Measurements from ENCODE around the gene PNPLA7. TPM values are rescaled to one million over a fixed set of nuclear protein-coding genes. Genes with fewer than 3 reads are reported as not detected.

PNPLA7 gene
- total RNA-seq, 1 donor from 2014 or later, result 8.8 TPM

GRCh38 chr9:137505421-137506140 is 44.6 kb downstream of the PNPLA7 start:
- Mint-ChIP-seq H3K36me3 (ENCODE audit: insufficient read depth) (peaks cover 6% of the 10 kb centered on the region), H3K27me3 (no peaks in the 10 kb centered on the region), H3K4me3 (ENCODE audit: low read depth) (no peak overlapping the region), H3K4me1 (ENCODE audit: low read depth) (no peaks in the 10 kb centered on the region), H3K9me3 (ENCODE audit: low read depth) (peaks cover 7% of the 10 kb centered on the region), H3K27ac (no peak overlapping the region)
- TF ChIP-seq CTCF (IDR thresholded peaks at IDR 0.05; ENCODE audit: unreplicated experiment), result no peak
- DNase-seq (ENCODE audit: low spot score, unreplicated experiment), result no peak

DNA sequence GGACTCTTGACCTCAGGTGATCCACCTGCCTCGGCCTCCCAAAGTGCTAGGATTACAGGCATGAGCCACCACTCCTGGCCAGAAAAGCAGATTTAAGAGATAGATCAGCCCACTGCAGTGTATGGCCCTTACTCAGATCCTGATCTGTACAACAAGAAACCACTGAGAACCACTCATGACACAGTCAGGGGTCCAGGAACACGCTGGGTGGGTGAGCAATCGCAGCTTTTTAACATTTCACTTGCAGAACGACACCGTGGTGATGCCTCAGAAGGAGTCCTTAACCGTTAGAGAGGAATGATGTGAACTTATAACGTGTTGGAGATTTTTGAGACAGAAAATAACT is 45.8 kb downstream of the PNPLA7 start:
- Mint-ChIP-seq H3K9me3 (ENCODE audit: low read depth) (peaks cover 6% of the 10 kb centered on the region), H3K36me3 (ENCODE audit: insufficient read depth) (peaks cover 5% of the 10 kb centered on the region), H3K27me3 (no peaks in the 10 kb centered on the region), H3K4me1 (ENCODE audit: low read depth) (no peaks in the 10 kb centered on the region), H3K4me3 (ENCODE audit: low read depth) (no peak overlapping the region), H3K27ac (no peak overlapping the region)
- TF ChIP-seq CTCF (IDR thresholded peaks at IDR 0.05; ENCODE audit: unreplicated experiment), result no peak
- DNase-seq (ENCODE audit: low spot score, unreplicated experiment), result no peak

- DNase-seq (ENCODE audit: low spot score, unreplicated experiment), result no peak
- no peak for TF ChIP-seq CTCF (IDR thresholded peaks at IDR 0.05; ENCODE audit: unreplicated experiment)
- Mint-ChIP-seq H3K36me3 (ENCODE audit: insufficient read depth) (peaks cover 2% of the 10 kb centered on the region), H3K4me3 (ENCODE audit: low read depth) (peak overlapping the region; percentile 2), H3K27ac (peak overlapping the region; percentile 99), H3K4me1 (ENCODE audit: low read depth) (no peaks in the 10 kb centered on the region), H3K27me3 (no peaks in the 10 kb centered on the region), H3K9me3 (ENCODE audit: low read depth) (peaks cover 3% of the 10 kb centered on the region)
These were observed 47.9 kb downstream of the PNPLA7 start for GRCh38 chr9:137502008-137502911.

DNA sequence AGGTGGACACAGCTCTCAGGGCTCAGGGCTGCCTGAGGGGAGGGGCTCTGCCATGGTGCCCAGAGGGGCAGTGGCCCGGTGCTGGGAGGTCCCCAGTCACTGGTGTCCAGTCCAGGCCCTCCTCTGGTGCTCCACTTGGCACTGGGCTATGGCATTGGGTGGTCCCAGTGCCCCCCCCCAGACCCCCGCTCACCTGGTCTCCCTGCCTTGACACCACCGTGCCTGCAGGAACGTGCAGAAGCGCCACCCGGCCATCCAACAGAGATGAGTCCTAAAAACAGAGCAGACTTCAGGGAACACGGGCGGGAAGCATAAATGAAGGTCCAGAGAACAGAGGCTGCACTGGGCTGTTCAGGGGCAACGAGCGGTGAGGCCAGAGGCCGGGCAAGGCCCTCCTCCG is 48.7 kb downstream of the PNPLA7 start:
- Mint-ChIP-seq H3K27me3 (no peaks in the 10 kb centered on the region), H3K4me1 (ENCODE audit: low read depth) (no peaks in the 10 kb centered on the region), H3K9me3 (ENCODE audit: low read depth) (peaks cover 3% of the 10 kb centered on the region), H3K36me3 (ENCODE audit: insufficient read depth) (peaks cover 2% of the 10 kb centered on the region), H3K4me3 (ENCODE audit: low read depth) (no peak overlapping the region), H3K27ac (peak overlapping the region; percentile 99)
- no peak for DNase-seq (ENCODE audit: low spot score, unreplicated experiment)
- no peak for TF ChIP-seq CTCF (IDR thresholded peaks at IDR 0.05; ENCODE audit: unreplicated experiment)

GRCh38 chr9:137500666-137501397 is 49.4 kb downstream of the PNPLA7 start:
- H3K4me1 Mint-ChIP-seq (ENCODE audit: low read depth), result no peaks in the 10 kb centered on the region
- no peak for TF ChIP-seq CTCF (IDR thresholded peaks at IDR 0.05; ENCODE audit: unreplicated experiment)
- peaks cover 3% of the 10 kb centered on the region for H3K9me3 Mint-ChIP-seq (ENCODE audit: low read depth)
- peaks cover 2% of the 10 kb centered on the region for H3K36me3 Mint-ChIP-seq (ENCODE audit: insufficient read depth)
- no peak for DNase-seq (ENCODE audit: low spot score, unreplicated experiment)
- H3K4me3 Mint-ChIP-seq (ENCODE audit: low read depth), result no peak overlapping the region
- H3K27me3 Mint-ChIP-seq, result no peaks in the 10 kb centered on the region
- H3K27ac Mint-ChIP-seq, result no peak overlapping the region

Data from progenitor cell of endocrine pancreas (in vitro differentiated cells).